Measurements from ENCODE around the gene EID3. TPM values are rescaled to one million over a fixed set of nuclear protein-coding genes. Genes with fewer than 3 reads are reported as not detected.

Gene EID3
- total RNA-seq, 6 experiments from 2014 or later, result 2.2 to 4.4 (median 4.1) TPM

DNA sequence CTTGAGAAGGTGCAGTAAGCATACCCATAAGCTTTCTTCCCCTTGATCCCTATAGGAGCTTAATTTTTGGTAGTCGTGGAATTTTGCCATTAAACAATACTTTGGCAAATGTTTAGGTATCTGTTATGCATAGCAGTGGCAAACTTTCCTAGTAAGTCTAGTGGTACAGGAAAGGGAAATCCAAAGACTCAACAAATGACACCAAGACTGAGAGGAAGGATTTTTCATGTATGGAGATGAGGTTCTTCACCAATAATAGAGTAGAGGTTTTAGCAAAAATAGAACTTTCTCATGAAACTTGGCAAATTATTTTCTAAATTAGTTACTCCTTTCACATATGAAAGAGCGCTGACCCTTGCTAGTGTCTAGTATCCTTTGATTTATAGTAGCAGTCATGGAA is 2.8 kb downstream of the EID3 start:
- TF ChIP-seq CTCF (IDR thresholded peaks at IDR 0.05), result no peak
- H3K4me3 Mint-ChIP-seq, result peak overlapping the region; percentile 24; the same call in 1 of the 2 replicates
- peaks cover 79% of the 10 kb centered on the region for H3K36me3 Mint-ChIP-seq (ENCODE audit: low read depth)
- peaks cover 55% of the 10 kb centered on the region for H3K27me3 Mint-ChIP-seq (ENCODE audit: insufficient read depth)
- DNase-seq, result no peak
- H3K9me3 Mint-ChIP-seq, result peaks cover 10% of the 10 kb centered on the region; the same call in 1 of the 2 replicates
- peaks cover 81% of the 10 kb centered on the region for H3K4me1 Mint-ChIP-seq (ENCODE audit: low read depth)
- H3K27ac Mint-ChIP-seq, result peak overlapping the region; percentile 94

- Mint-ChIP-seq H3K4me3 (peak overlapping the region; percentile 24), H3K9me3 (peaks cover 10% of the 10 kb centered on the region; the same call in 1 of the 2 replicates), H3K36me3 (ENCODE audit: low read depth) (peaks cover 74% of the 10 kb centered on the region), H3K27ac (peak overlapping the region; percentile 94), H3K4me1 (ENCODE audit: low read depth) (peaks cover 77% of the 10 kb centered on the region), H3K27me3 (ENCODE audit: insufficient read depth) (peaks cover 53% of the 10 kb centered on the region)
- DNase-seq, result no peak
- TF ChIP-seq CTCF (IDR thresholded peaks at IDR 0.05), result no peak
These were observed 3.6 kb downstream of the EID3 start for GRCh38 chr12:104306943-104307654.

- Mint-ChIP-seq H3K27ac (peak overlapping the region; percentile 94), H3K9me3 (peaks cover 10% of the 10 kb centered on the region; the same call in 1 of the 2 replicates), H3K36me3 (ENCODE audit: low read depth) (peaks cover 72% of the 10 kb centered on the region), H3K4me3 (no peak overlapping the region; the same call in 1 of the 2 replicates), H3K27me3 (ENCODE audit: insufficient read depth) (peaks cover 49% of the 10 kb centered on the region), H3K4me1 (ENCODE audit: low read depth) (peaks cover 71% of the 10 kb centered on the region)
- no peak for TF ChIP-seq CTCF (IDR thresholded peaks at IDR 0.05)
- no peak for DNase-seq
These were observed 4.1 kb downstream of the EID3 start for GRCh38 chr12:104307655-104308000.

- peaks cover 37% of the 10 kb centered on the region for H3K27me3 Mint-ChIP-seq (ENCODE audit: insufficient read depth)
- DNase-seq, result no peak
- TF ChIP-seq CTCF (IDR thresholded peaks at IDR 0.05), result no peak
- H3K36me3 Mint-ChIP-seq (ENCODE audit: low read depth), result peaks cover 68% of the 10 kb centered on the region
- H3K4me3 Mint-ChIP-seq, result peak overlapping the region; percentile 16
- peaks cover 68% of the 10 kb centered on the region for H3K4me1 Mint-ChIP-seq (ENCODE audit: low read depth)
- peaks cover 9% of the 10 kb centered on the region; the same call in 1 of the 2 replicates for H3K9me3 Mint-ChIP-seq
- peak overlapping the region; percentile 53 for H3K27ac Mint-ChIP-seq
These were observed 6.0 kb downstream of the EID3 start for GRCh38 chr12:104309446-104309993.

DNA sequence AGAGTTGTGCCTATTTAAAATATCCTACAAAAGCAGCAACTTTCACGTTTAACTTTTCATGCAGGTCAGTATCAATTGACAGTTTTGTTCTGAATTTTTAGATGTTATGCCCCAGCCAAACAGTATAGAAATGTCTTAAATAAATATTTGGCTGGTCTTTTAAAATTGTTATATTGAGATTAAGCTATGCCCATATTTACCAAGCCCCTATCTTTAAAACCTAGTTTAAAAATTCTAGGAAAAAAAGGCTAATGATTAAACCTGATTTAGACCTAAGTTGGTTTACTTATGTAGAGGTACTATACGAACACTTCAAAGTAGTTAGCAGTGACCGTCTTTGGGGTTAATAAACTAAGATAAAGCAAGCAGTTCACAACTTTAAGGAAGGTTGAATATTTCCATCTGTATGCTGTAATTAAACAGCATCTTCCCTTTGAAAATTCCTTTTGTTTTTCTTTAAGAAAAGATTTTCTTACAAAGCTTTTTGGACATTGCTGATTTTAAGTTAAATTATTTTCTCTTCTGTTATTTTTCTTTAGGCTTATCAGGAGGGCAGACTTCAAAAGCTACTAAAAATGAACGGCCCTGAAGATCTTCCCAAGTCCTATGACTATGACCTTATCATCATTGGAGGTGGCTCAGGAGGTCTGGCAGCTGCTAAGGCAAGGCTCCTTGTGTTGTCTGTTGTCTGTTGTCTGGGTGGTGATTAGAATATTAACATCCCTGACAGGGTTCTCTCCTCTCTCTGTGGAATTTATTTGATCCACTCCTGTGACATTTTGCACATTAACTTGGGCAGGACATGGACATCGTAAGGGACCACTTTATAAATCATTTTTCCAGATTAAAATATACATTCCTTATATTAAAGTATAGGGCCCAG is 7.5 kb downstream of the EID3 start:
- peaks cover 66% of the 10 kb centered on the region for H3K4me1 Mint-ChIP-seq (ENCODE audit: low read depth)
- peak overlapping the region; percentile 56 for H3K4me3 Mint-ChIP-seq
- H3K27ac Mint-ChIP-seq, result peak overlapping the region; percentile 71
- TF ChIP-seq CTCF (IDR thresholded peaks at IDR 0.05), result no peak
- peaks cover 38% of the 10 kb centered on the region for H3K27me3 Mint-ChIP-seq (ENCODE audit: insufficient read depth)
- peaks cover 9% of the 10 kb centered on the region; the same call in 1 of the 2 replicates for H3K9me3 Mint-ChIP-seq
- no peak for DNase-seq
- H3K36me3 Mint-ChIP-seq (ENCODE audit: low read depth), result peaks cover 65% of the 10 kb centered on the region
